Spleen (tissue), 7 donors: ENCODE results near the gene NAALADL2.

Experiments
- CTCF ChIP-seq, 11 experiments: fragments of 200-600 bp in 7 of 11; fragments of 450-650 bp in 4 of 11; sonication (generic) in 4 of 11; IDR thresholded peaks in 8 of 11; conservative IDR thresholded peaks in 3 of 11; 1 replicate in 7 of 11; 2 replicates in 4 of 11; pipeline versions ENCODE4 v1.4.0 to v1.8.0; 2016 to 2021; ENCODE audit warnings: antibody characterized with exemption in 11 of 11, inconsistent platforms in 4 of 11, mild to moderate bottlenecking in 1 of 11
- POLR2A ChIP-seq, 3 donors: fragments of 450-650 bp; IDR thresholded peaks; one replicate each; pipeline ENCODE4 v1.5.1; 2017; ENCODE audit warnings: antibody characterized with exemption in 3 of 3, mild to moderate bottlenecking in 1 of 3
- donor health status: DM: no; HTN: no; CAD: no; lungs with moderate emphysema.
- donor health status: DM: no; HTN: no; CAD: no.
- donor health status: DM: no; HTN: no; CAD: no.

- TF ChIP-seq CTCF (IDR thresholded peaks at IDR 0.05 in 8 of 11, conservative IDR thresholded peaks at IDR 0.05 in 3 of 11) (no peak), POLR2A (IDR thresholded peaks at IDR 0.05) (no peak)
These were observed 620.7 kb downstream of the NAALADL2 start for GRCh38 chr3:175479800-175480199.
